ENCODE data around the gene TSPAN13.

Gene TSPAN13

GRCh38 chr7:16801579-16801978 is 48.0 kb downstream of the TSPAN13 start:
- TF ChIP-seq, protein P1, sequence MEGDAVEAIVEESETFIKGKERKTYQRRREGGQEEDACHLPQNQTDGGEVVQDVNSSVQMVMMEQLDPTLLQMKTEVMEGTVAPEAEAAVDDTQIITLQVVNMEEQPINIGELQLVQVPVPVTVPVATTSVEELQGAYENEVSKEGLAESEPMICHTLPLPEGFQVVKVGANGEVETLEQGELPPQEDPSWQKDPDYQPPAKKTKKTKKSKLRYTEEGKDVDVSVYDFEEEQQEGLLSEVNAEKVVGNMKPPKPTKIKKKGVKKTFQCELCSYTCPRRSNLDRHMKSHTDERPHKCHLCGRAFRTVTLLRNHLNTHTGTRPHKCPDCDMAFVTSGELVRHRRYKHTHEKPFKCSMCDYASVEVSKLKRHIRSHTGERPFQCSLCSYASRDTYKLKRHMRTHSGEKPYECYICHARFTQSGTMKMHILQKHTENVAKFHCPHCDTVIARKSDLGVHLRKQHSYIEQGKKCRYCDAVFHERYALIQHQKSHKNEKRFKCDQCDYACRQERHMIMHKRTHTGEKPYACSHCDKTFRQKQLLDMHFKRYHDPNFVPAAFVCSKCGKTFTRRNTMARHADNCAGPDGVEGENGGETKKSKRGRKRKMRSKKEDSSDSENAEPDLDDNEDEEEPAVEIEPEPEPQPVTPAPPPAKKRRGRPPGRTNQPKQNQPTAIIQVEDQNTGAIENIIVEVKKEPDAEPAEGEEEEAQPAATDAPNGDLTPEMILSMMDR (IDR thresholded peaks at IDR 0.05; ENCODE audit: extremely low read depth, insufficient read depth, missing control alignments): no peak
- no peak for DNase-seq (ENCODE audit: low spot score)
- in situ Hi-C loops (cut with MboI; ENCODE audit: low pct_unique_long_range_greater_than_20kb, low sequenced_read_pairs, unreplicated experiment): no loop called here

- in situ Hi-C loops (cut with MboI; ENCODE audit: low pct_unique_long_range_greater_than_20kb, low sequenced_read_pairs, unreplicated experiment): no loop called here
- TF ChIP-seq, protein P1 (IDR thresholded peaks at IDR 0.05; ENCODE audit: extremely low read depth, insufficient read depth, missing control alignments): no peak
- no peak for DNase-seq (ENCODE audit: low spot score)
Measured at GRCh38 chr7:16803125-16803524, 49.6 kb downstream of the TSPAN13 start.

GRCh38 chr7:16803881-16804673 is 50.5 kb downstream of the TSPAN13 start:
- no peak for DNase-seq (ENCODE audit: low spot score)
- TF ChIP-seq, protein P1 (IDR thresholded peaks at IDR 0.05; ENCODE audit: extremely low read depth, insufficient read depth, missing control alignments): no peak
- in situ Hi-C loops (cut with MboI; ENCODE audit: low pct_unique_long_range_greater_than_20kb, low sequenced_read_pairs, unreplicated experiment): no loop called here

- in situ Hi-C loops (cut with MboI; ENCODE audit: low pct_unique_long_range_greater_than_20kb, low sequenced_read_pairs, unreplicated experiment): no loop called here
- TF ChIP-seq, protein P1 (IDR thresholded peaks at IDR 0.05; ENCODE audit: extremely low read depth, insufficient read depth, missing control alignments): no peak
Measured at GRCh38 chr7:16804674-16805439, 51.3 kb downstream of the TSPAN13 start, which contains the start of gene AGR2. TSS of gene AGR2 (minus strand) at chr7:16804999. CDS start at chr7:16801796, 3,203 bp downstream.

GRCh38 chr7:16805441-16805840 is 51.9 kb downstream of the TSPAN13 start:
- in situ Hi-C loops (cut with MboI; ENCODE audit: low pct_unique_long_range_greater_than_20kb, low sequenced_read_pairs, unreplicated experiment): no loop called here
- no peak for DNase-seq (ENCODE audit: low spot score)

More at GRCh38 chr7:16804674-16805439, 51.3 kb downstream of the TSPAN13 start, which contains the start of gene AGR2:
- no peak for DNase-seq (ENCODE audit: low spot score)

GRCh38 chr7:16810112-16810511 is 56.6 kb downstream of the TSPAN13 start:
- DNase-seq (ENCODE audit: low spot score): no peak
- in situ Hi-C loops (cut with MboI; ENCODE audit: low pct_unique_long_range_greater_than_20kb, low sequenced_read_pairs, unreplicated experiment): no loop called here
- TF ChIP-seq, protein P1 (IDR thresholded peaks at IDR 0.05; ENCODE audit: extremely low read depth, insufficient read depth, missing control alignments): no peak

More at GRCh38 chr7:16805441-16805840, 51.9 kb downstream of the TSPAN13 start:
- TF ChIP-seq, protein P1 (IDR thresholded peaks at IDR 0.05; ENCODE audit: extremely low read depth, insufficient read depth, missing control alignments): no peak

Measured in GM13977 (cell line).